ENCODE data around the gene CYP19A1.
A peak's percentile ranks its signal among the peaks of the same experiment; 100 is the strongest.

CYP19A1 gene

DNA sequence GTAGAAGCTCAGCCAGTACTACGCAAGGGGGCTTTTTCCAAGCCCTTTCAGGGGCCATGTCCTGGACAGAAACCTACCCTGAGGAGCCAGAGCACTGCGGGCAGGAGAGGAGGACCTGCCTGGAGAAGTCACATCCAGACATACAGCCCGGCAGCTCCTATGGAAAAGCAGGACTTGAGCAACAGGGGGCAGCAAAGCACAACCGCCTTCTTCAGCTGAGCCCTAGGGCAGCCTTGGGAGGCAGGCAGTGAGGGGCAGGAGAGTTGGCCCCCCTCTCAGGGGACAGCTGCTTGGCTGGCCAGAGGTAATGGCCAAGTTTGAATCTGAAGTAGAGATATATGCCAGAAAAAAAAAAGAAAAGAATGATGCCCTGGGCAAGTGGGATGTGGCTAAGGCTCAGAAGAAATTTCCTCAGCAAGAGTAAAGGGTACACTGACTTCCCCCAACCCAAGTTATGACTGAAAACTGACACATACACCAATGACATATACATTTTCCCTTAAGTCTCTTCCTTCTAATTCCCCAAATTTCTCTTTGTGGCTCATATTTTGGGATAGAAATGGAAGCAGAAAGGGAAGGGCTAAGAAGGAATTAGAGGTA lies 56.9 kb downstream of the CYP19A1 start:
- POLR2A ChIA-PET: no interaction called here
- CTCF ChIA-PET: interaction anchor here (0.7 to 9.4 kb wide), 29 partner anchors 9 to 221 kb away, joined by 3 to 126 read pairs (median 5); no protein-coding TSS in a partner anchor
- H3K4me3 ChIP-seq (ENCODE audit: low read depth, low read length): no peak overlapping the region
- peak; percentile 87 for TF ChIP-seq CTCF (IDR thresholded peaks at IDR 0.05; ENCODE audit: insufficient read depth, low read length, missing control alignments)
- DNase-seq (ENCODE audit: low read depth, low spot score): no peak

- no peak for TF ChIP-seq CTCF (IDR thresholded peaks at IDR 0.05; ENCODE audit: insufficient read depth, low read length, missing control alignments)
- ChIA-PET POLR2A (no interaction called here), CTCF (interaction anchor here (0.7 to 9.4 kb wide), 21 partner anchors 8 to 222 kb away, joined by 3 to 126 read pairs (median 5); no protein-coding TSS in a partner anchor)
These were observed 57.6 kb downstream of the CYP19A1 start for GRCh38 chr15:51280838-51281237.

DNA sequence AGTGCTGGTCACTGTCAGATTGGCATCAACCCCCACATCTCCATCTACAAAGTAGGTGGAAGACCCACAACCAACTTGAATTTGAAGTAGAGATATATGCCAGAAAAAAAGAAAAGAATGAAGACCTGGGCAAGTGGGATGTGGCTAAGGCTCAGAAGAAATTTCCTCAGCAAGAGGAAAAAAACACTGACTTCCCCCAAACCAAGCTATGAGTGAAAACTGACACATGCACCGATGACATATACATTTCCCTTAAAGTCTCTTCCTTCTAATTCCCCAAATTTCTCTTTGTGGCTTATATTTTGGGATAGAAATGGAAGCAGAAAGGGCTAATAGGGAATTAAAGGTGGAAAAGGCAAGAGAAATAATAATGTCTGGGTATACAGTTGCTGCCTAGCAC lies 59.0 kb downstream of the CYP19A1 start:
- no peak overlapping the region for H3K4me3 ChIP-seq (ENCODE audit: low read depth, low read length)
- POLR2A ChIA-PET: no interaction called here
- no peak for TF ChIP-seq CTCF (IDR thresholded peaks at IDR 0.05; ENCODE audit: insufficient read depth, low read length, missing control alignments)
- DNase-seq (ENCODE audit: low read depth, low spot score): no peak
- CTCF ChIA-PET: interaction anchor here (1.1 to 9.4 kb wide), 5 partner anchors 8 to 125 kb away, joined by 3 to 126 read pairs (median 5); no protein-coding TSS in a partner anchor

More at GRCh38 chr15:51280838-51281237, 57.6 kb downstream of the CYP19A1 start:
- H3K4me3 ChIP-seq (ENCODE audit: low read depth, low read length): no peak overlapping the region
- no peak for DNase-seq (ENCODE audit: low read depth, low spot score)

GRCh38 chr15:51277101-51277500 lies 61.3 kb downstream of the CYP19A1 start:
- H3K4me3 ChIP-seq (ENCODE audit: low read depth, low read length): no peak overlapping the region
- ChIA-PET POLR2A (no interaction called here), CTCF (interaction anchor here (0.6 to 1.5 kb wide), 3 partner anchors 47 to 1595 kb away, joined by 3 read pairs; no protein-coding TSS in a partner anchor)
- no peak for DNase-seq (ENCODE audit: low read depth, low spot score)
- no peak for TF ChIP-seq CTCF (IDR thresholded peaks at IDR 0.05; ENCODE audit: insufficient read depth, low read length, missing control alignments)

GRCh38 chr15:51274956-51275355 lies 63.4 kb downstream of the CYP19A1 start:
- no peak for DNase-seq (ENCODE audit: low read depth, low spot score)
- ChIA-PET CTCF (no interaction called here), POLR2A (no interaction called here)
- TF ChIP-seq CTCF (IDR thresholded peaks at IDR 0.05; ENCODE audit: insufficient read depth, low read length, missing control alignments): no peak
- no peak overlapping the region for H3K4me3 ChIP-seq (ENCODE audit: low read depth, low read length)

DNA sequence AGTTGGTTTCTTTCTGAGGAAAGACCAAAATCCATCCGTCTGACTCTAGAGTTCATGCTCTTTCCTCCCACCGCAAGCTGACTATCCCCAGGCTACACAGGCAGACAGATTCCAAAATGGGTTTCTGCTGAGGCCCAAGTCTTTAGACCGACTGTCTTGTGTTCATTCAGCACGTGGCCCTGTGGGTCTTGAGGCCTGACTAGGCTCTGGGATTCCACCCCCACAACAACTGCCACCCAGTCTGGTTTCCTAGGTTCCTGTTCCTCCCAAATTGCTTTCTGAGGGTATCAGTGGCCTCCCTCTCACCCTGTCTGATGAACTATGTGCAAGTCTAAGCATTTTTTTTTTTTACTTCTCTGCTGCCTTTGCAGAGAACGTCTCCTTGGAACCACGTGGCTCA lies 67.7 kb downstream of the CYP19A1 start:
- DNase-seq (ENCODE audit: low read depth, low spot score): no peak
- ChIA-PET CTCF (interaction anchor here (1.7 to 2.2 kb wide), 2 partner anchors 10 to 108 kb away, joined by 10 to 12 read pairs; no protein-coding TSS in a partner anchor), POLR2A (no interaction called here)
- no peak for TF ChIP-seq CTCF (IDR thresholded peaks at IDR 0.05; ENCODE audit: insufficient read depth, low read length, missing control alignments)
- no peak overlapping the region for H3K4me3 ChIP-seq (ENCODE audit: low read depth, low read length)
